Bronchial epithelial cell (primary cell): Measurements from ENCODE around the gene SNX25. TPM values are rescaled to one million over a fixed set of nuclear protein-coding genes. Genes with fewer than 3 reads are reported as not detected.

Experiments used
- DNase-seq: peaks from one replicate; pipeline ENCODE4 v3.0.0-alpha.2; 2010; ENCODE audit warnings: low read depth
- FAIRE-seq: peaks from 2 replicates; lab custom pipeline; 2011; peaks lifted over from hg19 to GRCh38; lab: Jason Lieb, UNC
- H3K27me3 ChIP-seq: 2 replicates; pipeline ENCODE4 v1.5.1; 2011; ENCODE audit warnings: low read length; ENCODE audit not compliant: control insufficient read depth, insufficient read depth
- H3K36me3 ChIP-seq: 2 replicates; pipeline ENCODE4 v1.5.1; 2011; ENCODE audit warnings: low read length; ENCODE audit not compliant: control insufficient read depth, insufficient read depth
- H3K4me3 ChIP-seq: 2 replicates; pipeline ENCODE4 v1.5.1; 2011; ENCODE audit warnings: mild to moderate bottlenecking, low read depth, low read length, control low read depth
- CTCF ChIP-seq: IDR thresholded peaks from 2 replicates; pipeline ENCODE4 v1.5.1; 2011; ENCODE audit warnings: mild to moderate bottlenecking, moderate library complexity, low read length, control low read depth, inconsistent platforms; ENCODE audit not compliant: insufficient read depth, severe bottlenecking
- total RNA-seq: library from RNA; depleted of rRNA; stranded (reverse); fragments of >200 nt; gene quantifications from 2 replicates; pipeline ENCODE4 v1.2.1, GENCODE V29; 2014

Gene SNX25
- total RNA-seq, 1 donor from 2014 or later: 18.4 TPM

- no peak for FAIRE-seq
- Histone ChIP-seq H3K4me3 (no peak overlapping the region), H3K36me3 (peaks cover 2% of the 10 kb centered on the region), H3K27me3 (no peaks in the 10 kb centered on the region)
- DNase-seq: no peak
- no peak for TF ChIP-seq CTCF
These were observed 194.6 kb downstream of the SNX25 start for GRCh38 chr4:185404031-185404430.

GRCh38 chr4:185405296-185405999 is 196.1 kb downstream of the SNX25 start:
- no peak for TF ChIP-seq CTCF
- no peak for DNase-seq
- no peaks in the 10 kb centered on the region for H3K27me3 ChIP-seq
- FAIRE-seq: no peak
- no peak overlapping the region for H3K4me3 ChIP-seq
- peaks cover 2% of the 10 kb centered on the region for H3K36me3 ChIP-seq

- FAIRE-seq (no peak), DNase-seq (no peak)
- Histone ChIP-seq H3K4me3 (no peak overlapping the region), H3K36me3 (no peaks in the 10 kb centered on the region), H3K27me3 (no peaks in the 10 kb centered on the region)
- TF ChIP-seq CTCF: no peak
These were observed 199.0 kb downstream of the SNX25 start for GRCh38 chr4:185408432-185408831.

GRCh38 chr4:185411849-185412248 is 202.5 kb downstream of the SNX25 start:
- H3K27me3 ChIP-seq: no peaks in the 10 kb centered on the region
- FAIRE-seq: no peak
- H3K4me3 ChIP-seq: no peak overlapping the region
- DNase-seq: no peak
- no peak for TF ChIP-seq CTCF
- no peaks in the 10 kb centered on the region for H3K36me3 ChIP-seq

DNA sequence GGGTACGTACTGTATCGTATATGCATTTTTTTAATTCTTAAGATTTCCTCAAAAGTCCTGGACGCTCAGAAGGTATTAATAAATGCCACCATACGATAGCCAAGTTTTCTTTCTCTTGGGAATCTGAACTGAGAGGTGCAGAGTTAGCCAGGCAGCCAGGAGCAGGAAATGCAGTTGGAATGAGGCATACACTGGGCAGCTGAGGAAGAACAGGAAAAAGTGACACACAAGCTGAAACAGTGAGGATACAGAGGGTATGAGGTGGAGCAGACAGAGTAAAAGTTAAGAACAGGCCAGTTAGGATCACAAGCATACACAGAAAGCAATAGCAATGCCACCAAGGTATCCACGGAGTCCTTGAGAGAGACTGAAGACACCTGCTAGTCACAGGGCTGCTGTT is 203.0 kb downstream of the SNX25 start:
- H3K27me3 ChIP-seq: no peaks in the 10 kb centered on the region
- no peak for TF ChIP-seq CTCF
- no peak overlapping the region for H3K4me3 ChIP-seq
- H3K36me3 ChIP-seq: no peaks in the 10 kb centered on the region
- DNase-seq (no peak), FAIRE-seq (peak; percentile 81)

Other genes with a start within 250 kb of the SNX25 start
- gene HELT, start 191.1 kb upstream of the SNX25 start, total RNA-seq: not detected in 2 replicates
- gene SLC25A4, start 66.3 kb upstream of the SNX25 start, total RNA-seq: 16.9 and 20.0 TPM in 2 replicates
- 30.0 and 32.9 TPM in 2 replicates for gene CFAP97, start 5.6 kb upstream of the SNX25 start, total RNA-seq
- gene LRP2BP, start 186.3 kb downstream of the SNX25 start, total RNA-seq: 0.53 and 0.64 TPM in 2 replicates
- 8.4 and 8.6 TPM in 2 replicates for gene ANKRD37, start 187.2 kb downstream of the SNX25 start, total RNA-seq
- 27.4 and 29.2 TPM in 2 replicates for gene UFSP2, start 216.4 kb downstream of the SNX25 start, total RNA-seq